T-helper 2 cell treated with Interferon-gamma antibody and Interleukin-4, amounts not matched to agents 5 μg/mL and 100 μg/mL, for 36 hours (primary cell): Measurements from ENCODE around the gene PET117.

ENCODE experiments used
- DNase-seq: peaks from one replicate; pipeline ENCODE4 v3.0.0; 2021; ENCODE audit warnings: low spot score
- H3K27ac Mint-ChIP-seq: one replicate; pipeline ENCODE4 v1.8.0; 2021; ENCODE audit warnings: mild to moderate bottlenecking, mixed read lengths
- H3K27me3 Mint-ChIP-seq: one replicate; pipeline ENCODE4 v1.8.0; 2021; ENCODE audit warnings: low read depth, mixed read lengths
- H3K36me3 Mint-ChIP-seq: one replicate; pipeline ENCODE4 v1.8.0; 2021; ENCODE audit warnings: low read depth, mixed read lengths
- H3K4me1 Mint-ChIP-seq: one replicate; pipeline ENCODE4 v1.8.0; 2021; ENCODE audit warnings: low read depth, mixed read lengths
- H3K4me3 Mint-ChIP-seq: one replicate; pipeline ENCODE4 v1.8.0; 2022; ENCODE audit warnings: mild to moderate bottlenecking, moderate library complexity, mixed read lengths
- H3K9me3 Mint-ChIP-seq: one replicate; pipeline ENCODE4 v1.8.0; 2021; ENCODE audit warnings: mixed read lengths

The PET117 gene

GRCh38 chr20:18132663-18133062 is 5.0 kb upstream of the PET117 start:
- Mint-ChIP-seq H3K4me1 (peaks cover 11% of the 10 kb centered on the region), H3K4me3 (no peak overlapping the region), H3K27me3 (peaks cover 2% of the 10 kb centered on the region)

GRCh38 chr20:18133962-18134361 is 3.7 kb upstream of the PET117 start:
- peaks cover 2% of the 10 kb centered on the region for H3K27me3 Mint-ChIP-seq
- peaks cover 13% of the 10 kb centered on the region for H3K9me3 Mint-ChIP-seq
- H3K27ac Mint-ChIP-seq, result no peak overlapping the region
- H3K36me3 Mint-ChIP-seq, result peaks cover 2% of the 10 kb centered on the region
- DNase-seq, result no peak
- H3K4me3 Mint-ChIP-seq, result no peak overlapping the region
- H3K4me1 Mint-ChIP-seq, result peaks cover 7% of the 10 kb centered on the region

More at GRCh38 chr20:18132663-18133062, 5.0 kb upstream of the PET117 start:
- DNase-seq, result no peak
- Mint-ChIP-seq H3K27ac (no peak overlapping the region), H3K9me3 (peaks cover 19% of the 10 kb centered on the region), H3K36me3 (peaks cover 2% of the 10 kb centered on the region)

GRCh38 chr20:18138266-18138582 is 561 bp downstream of the PET117 start:
- H3K27ac Mint-ChIP-seq, result peak overlapping the region; percentile 14
- DNase-seq, result no peak
- H3K27me3 Mint-ChIP-seq, result no peaks in the 10 kb centered on the region
- H3K4me1 Mint-ChIP-seq, result peaks cover 22% of the 10 kb centered on the region
- H3K36me3 Mint-ChIP-seq, result peaks cover 14% of the 10 kb centered on the region
- no peaks in the 10 kb centered on the region for H3K9me3 Mint-ChIP-seq
- H3K4me3 Mint-ChIP-seq, result peak overlapping the region; percentile 70

- H3K4me1 Mint-ChIP-seq, result peaks cover 19% of the 10 kb centered on the region
- no peaks in the 10 kb centered on the region for H3K27me3 Mint-ChIP-seq
- no peaks in the 10 kb centered on the region for H3K9me3 Mint-ChIP-seq
- H3K4me3 Mint-ChIP-seq, result peak overlapping the region; percentile 70
- DNase-seq, result no peak
- H3K27ac Mint-ChIP-seq, result peak overlapping the region; percentile 14
- peaks cover 16% of the 10 kb centered on the region for H3K36me3 Mint-ChIP-seq
Observed at GRCh38 chr20:18138639-18139583, 1.2 kb downstream of the PET117 start.

- no peak for DNase-seq
- H3K4me1 Mint-ChIP-seq, result peaks cover 19% of the 10 kb centered on the region
- peak overlapping the region; percentile 70 for H3K4me3 Mint-ChIP-seq
- H3K27ac Mint-ChIP-seq, result no peak overlapping the region
- no peaks in the 10 kb centered on the region for H3K9me3 Mint-ChIP-seq
- peaks cover 19% of the 10 kb centered on the region for H3K36me3 Mint-ChIP-seq
- H3K27me3 Mint-ChIP-seq, result no peaks in the 10 kb centered on the region
Observed at GRCh38 chr20:18139832-18140231, 2.2 kb downstream of the PET117 start.

- Mint-ChIP-seq H3K36me3 (peaks cover 34% of the 10 kb centered on the region), H3K27ac (no peak overlapping the region), H3K4me3 (no peak overlapping the region), H3K9me3 (no peaks in the 10 kb centered on the region), H3K4me1 (peaks cover 8% of the 10 kb centered on the region), H3K27me3 (no peaks in the 10 kb centered on the region)
- no peak for DNase-seq
Observed at GRCh38 chr20:18144541-18145099, 7.0 kb downstream of the PET117 start.

GRCh38 chr20:18154342-18154741 is 16.7 kb downstream of the PET117 start:
- H3K36me3 Mint-ChIP-seq, result peaks cover 11% of the 10 kb centered on the region
- no peak overlapping the region for H3K27ac Mint-ChIP-seq
- H3K27me3 Mint-ChIP-seq, result no peaks in the 10 kb centered on the region
- H3K9me3 Mint-ChIP-seq, result no peaks in the 10 kb centered on the region
- no peak overlapping the region for H3K4me3 Mint-ChIP-seq
- H3K4me1 Mint-ChIP-seq, result no peaks in the 10 kb centered on the region
- no peak for DNase-seq

GRCh38 chr20:18156045-18156444 is 18.4 kb downstream of the PET117 start:
- Mint-ChIP-seq H3K4me1 (no peaks in the 10 kb centered on the region), H3K4me3 (no peak overlapping the region), H3K36me3 (peaks cover 12% of the 10 kb centered on the region), H3K9me3 (no peaks in the 10 kb centered on the region), H3K27ac (no peak overlapping the region), H3K27me3 (no peaks in the 10 kb centered on the region)
- DNase-seq, result no peak

- Mint-ChIP-seq H3K4me1 (peaks cover 19% of the 10 kb centered on the region), H3K36me3 (peaks cover 38% of the 10 kb centered on the region)
Observed at GRCh38 chr20:18164356-18164755, 26.7 kb downstream of the PET117 start.

GRCh38 chr20:18165553-18165952 is 27.9 kb downstream of the PET117 start:
- Mint-ChIP-seq H3K4me1 (peaks cover 19% of the 10 kb centered on the region), H3K4me3 (peak overlapping the region; percentile 43), H3K27me3 (no peaks in the 10 kb centered on the region), H3K36me3 (peaks cover 45% of the 10 kb centered on the region), H3K27ac (peak overlapping the region; percentile 11), H3K9me3 (no peaks in the 10 kb centered on the region)
- DNase-seq, result no peak

More at GRCh38 chr20:18164356-18164755, 26.7 kb downstream of the PET117 start:
- no peaks in the 10 kb centered on the region for H3K9me3 Mint-ChIP-seq
- no peak overlapping the region for H3K4me3 Mint-ChIP-seq
- no peak overlapping the region for H3K27ac Mint-ChIP-seq
- H3K27me3 Mint-ChIP-seq, result no peaks in the 10 kb centered on the region
- no peak for DNase-seq

GRCh38 chr20:18166241-18166881 is 28.7 kb downstream of the PET117 start:
- peaks cover 52% of the 10 kb centered on the region for H3K36me3 Mint-ChIP-seq
- no peak overlapping the region for H3K4me3 Mint-ChIP-seq
- no peak for DNase-seq
- no peaks in the 10 kb centered on the region for H3K27me3 Mint-ChIP-seq
- H3K4me1 Mint-ChIP-seq, result peaks cover 20% of the 10 kb centered on the region
- H3K9me3 Mint-ChIP-seq, result no peaks in the 10 kb centered on the region
- H3K27ac Mint-ChIP-seq, result no peak overlapping the region

GRCh38 chr20:18166950-18167349 is 29.3 kb downstream of the PET117 start:
- H3K9me3 Mint-ChIP-seq, result no peaks in the 10 kb centered on the region
- H3K4me1 Mint-ChIP-seq, result peaks cover 20% of the 10 kb centered on the region
- DNase-seq, result no peak
- H3K27me3 Mint-ChIP-seq, result no peaks in the 10 kb centered on the region
- no peak overlapping the region for H3K27ac Mint-ChIP-seq
- H3K4me3 Mint-ChIP-seq, result no peak overlapping the region
- H3K36me3 Mint-ChIP-seq, result peaks cover 52% of the 10 kb centered on the region

- Mint-ChIP-seq H3K4me1 (peaks cover 5% of the 10 kb centered on the region), H3K27me3 (no peaks in the 10 kb centered on the region), H3K27ac (no peak overlapping the region), H3K36me3 (peaks cover 38% of the 10 kb centered on the region), H3K9me3 (no peaks in the 10 kb centered on the region), H3K4me3 (no peak overlapping the region)
- DNase-seq, result no peak
Observed at GRCh38 chr20:18172379-18172778, 34.7 kb downstream of the PET117 start.
